Measurements from ENCODE around the gene CDY2A. TPM values are rescaled to one million over a fixed set of nuclear protein-coding genes. Genes with fewer than 3 reads are reported as not detected.
"Not testable (repeated sequence)": the region's sequence is repeated elsewhere in the genome, so short reads cannot be mapped to it uniquely, and the experiment has no call there.

Gene CDY2A, protein sequence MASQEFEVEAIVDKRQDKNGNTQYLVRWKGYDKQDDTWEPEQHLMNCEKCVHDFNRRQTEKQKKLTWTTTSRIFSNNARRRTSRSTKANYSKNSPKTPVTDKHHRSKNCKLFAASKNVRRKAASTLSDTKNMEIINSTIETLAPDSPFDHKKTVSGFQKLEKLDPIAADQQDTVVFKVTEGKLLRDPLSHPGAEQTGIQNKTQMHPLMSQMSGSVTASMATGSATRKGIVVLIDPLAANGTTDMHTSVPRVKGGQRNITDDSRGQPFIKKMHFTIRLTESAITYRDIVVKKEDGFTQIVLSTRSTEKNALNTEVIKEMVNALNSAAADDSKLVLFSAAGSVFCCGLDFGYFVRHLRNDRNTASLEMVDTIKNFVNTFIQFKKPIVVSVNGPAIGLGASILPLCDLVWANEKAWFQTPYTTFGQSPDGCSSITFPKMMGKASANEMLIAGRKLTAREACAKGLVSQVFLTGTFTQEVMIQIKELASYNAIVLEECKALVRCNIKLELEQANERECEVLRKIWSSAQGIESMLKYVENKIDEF
- not detected for total RNA-seq

DNA sequence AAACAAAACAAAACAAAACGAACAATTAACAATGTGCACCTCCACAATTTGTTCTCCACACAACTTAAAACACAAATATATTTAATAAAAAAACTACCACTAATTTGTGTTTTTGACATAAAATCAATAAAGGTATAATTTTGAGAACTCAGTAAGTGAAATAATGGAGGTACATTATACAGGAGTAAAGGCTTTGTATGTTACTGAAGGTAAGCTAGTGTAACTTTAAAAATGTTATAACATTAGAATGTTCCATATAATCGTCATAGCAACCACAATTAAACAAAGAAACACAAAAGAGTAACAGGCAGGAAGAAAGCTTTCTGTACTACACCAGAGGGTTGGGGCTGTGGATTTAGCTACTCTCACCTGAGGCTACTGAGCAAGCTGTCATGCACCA, at the start of gene CDY2A:
TSS of gene CDY2A (plus strand) at position 301 of the 400 bp plus-strand sequence. CDS start 328 bp downstream, outside the sequence.
- not testable (repeated sequence) for H3K27ac ChIP-seq, H3K9me3 ChIP-seq, H3K36me3 ChIP-seq, H3K27me3 ChIP-seq, H3K4me1 ChIP-seq, H3K4me3 ChIP-seq, ATAC-seq
- WGBS, 2 donors (ENCODE audit: low coverage in 1 of 2) = no CpG with 5 or more reads among the region's 2 CpGs

DNA sequence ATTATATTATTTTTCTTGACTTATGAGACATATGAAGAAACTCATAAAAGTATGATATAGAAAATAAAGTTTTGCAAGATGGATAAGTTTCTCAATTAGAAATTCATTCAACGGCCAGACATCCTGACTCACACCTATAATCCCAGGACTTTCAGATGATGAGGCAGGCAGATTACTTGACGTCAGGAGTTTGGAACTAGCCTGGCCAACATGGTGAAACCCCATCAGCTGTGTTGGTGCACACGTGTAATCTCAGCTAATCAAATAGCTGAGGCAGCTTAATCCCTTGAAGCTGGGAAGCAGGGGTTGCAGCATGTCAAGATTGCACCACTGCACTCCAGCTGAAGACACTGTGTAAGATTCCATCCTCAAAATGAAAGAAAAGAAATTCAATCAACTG, 28.0 kb upstream of the CDY2A start:
- H3K9me3 ChIP-seq, H3K4me1 ChIP-seq, H3K27me3 ChIP-seq, ATAC-seq, H3K27ac ChIP-seq, H3K4me3 ChIP-seq, H3K36me3 ChIP-seq: not testable (repeated sequence)
- no CpG with 5 or more reads among the region's 3 CpGs for WGBS, 2 donors (ENCODE audit: low coverage in 1 of 2)

DNA sequence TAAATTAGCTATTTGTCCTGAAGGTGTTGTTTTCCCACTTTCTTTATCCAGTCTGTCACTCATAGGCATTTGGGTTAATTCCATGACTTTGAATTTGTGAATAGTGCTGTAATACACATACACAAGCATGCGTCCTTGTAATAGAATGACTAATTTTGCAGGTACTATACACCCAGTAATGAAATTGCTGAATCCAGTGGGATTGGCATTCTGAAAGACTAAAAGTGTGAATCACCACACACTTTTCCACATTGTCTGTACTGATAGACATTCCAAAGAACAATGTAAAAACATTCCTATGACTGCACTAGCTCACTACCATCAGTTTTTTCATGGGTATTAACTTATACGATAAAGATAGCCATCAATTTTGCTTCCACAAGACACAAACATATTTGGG, 27.3 kb upstream of the CDY2A start:
- not testable (repeated sequence) for H3K4me3 ChIP-seq, H3K27me3 ChIP-seq, H3K36me3 ChIP-seq, H3K9me3 ChIP-seq, H3K4me1 ChIP-seq, ATAC-seq, H3K27ac ChIP-seq
- WGBS, 2 donors (ENCODE audit: low coverage in 1 of 2) = no CpG with 5 or more reads among the region's 2 CpGs

DNA sequence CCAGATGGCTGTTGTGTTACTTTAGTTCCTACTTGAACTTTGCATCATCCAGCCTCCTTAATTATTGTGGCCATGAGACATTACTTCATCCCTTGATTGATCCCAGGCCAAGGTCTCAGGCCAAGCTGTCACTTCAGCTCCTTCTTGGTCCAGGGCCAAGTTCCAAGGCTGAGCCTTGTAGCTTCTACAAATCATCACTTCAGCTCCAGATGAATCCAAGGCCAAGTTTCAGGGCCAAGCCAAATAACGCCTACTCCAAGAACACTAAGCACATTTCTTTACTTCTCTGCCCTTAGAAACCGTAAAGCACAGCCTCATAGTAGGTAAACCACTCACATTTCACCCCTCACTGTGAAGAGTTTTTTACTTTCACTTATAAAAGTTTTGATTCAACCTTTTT, 1.7 kb upstream of the CDY2A start:
- not testable (repeated sequence) for ATAC-seq, H3K27ac ChIP-seq, H3K4me1 ChIP-seq, H3K4me3 ChIP-seq, H3K27me3 ChIP-seq, H3K36me3 ChIP-seq, H3K9me3 ChIP-seq
- WGBS, 2 donors (ENCODE audit: low coverage in 1 of 2) = no CpG with 5 or more reads among the region's 2 CpGs

DNA sequence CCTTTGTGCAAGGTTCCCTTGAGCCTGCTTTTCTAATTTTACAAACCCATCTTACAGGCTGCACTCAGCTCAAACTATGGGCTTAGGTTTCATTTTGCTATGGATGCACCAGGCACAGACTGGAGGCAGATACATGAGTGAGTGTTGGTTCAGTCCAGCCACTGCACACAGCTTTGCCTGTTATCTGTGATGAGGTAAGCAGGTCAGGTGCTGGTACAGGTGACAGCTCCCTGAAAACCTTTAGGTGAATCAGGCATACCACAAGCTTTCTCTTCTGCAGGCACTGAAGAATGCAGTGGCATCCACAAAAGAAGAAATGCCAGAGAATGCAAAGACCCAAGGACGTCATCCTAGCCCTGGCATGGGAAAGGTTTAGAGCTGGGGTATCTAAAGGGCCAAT, 3.3 kb downstream of the CDY2A start:
- WGBS, 2 donors (ENCODE audit: low coverage in 1 of 2) = no CpG with 5 or more reads among the region's 1 CpG
- not testable (repeated sequence) for H3K4me3 ChIP-seq

DNA sequence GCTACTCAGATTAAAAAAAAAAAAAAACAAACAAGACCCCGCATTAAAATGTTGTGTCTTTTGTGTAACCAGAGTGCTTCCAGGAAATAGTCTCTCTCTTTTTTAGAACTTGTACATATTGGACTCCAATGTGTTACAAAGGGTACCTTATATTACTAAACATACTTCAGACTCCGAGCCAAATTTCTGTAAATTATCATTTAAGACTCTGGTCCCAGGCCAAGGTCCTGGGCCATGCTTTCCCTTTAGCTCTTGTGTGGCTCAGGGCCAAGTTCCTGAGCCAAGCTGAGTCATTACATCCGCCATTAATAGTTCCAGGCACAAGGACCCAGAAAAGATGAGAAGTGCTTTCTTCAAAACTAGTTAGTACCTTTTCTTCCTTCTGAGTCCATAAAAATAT, 4.6 kb downstream of the CDY2A start:
- no CpG with 5 or more reads among the region's 3 CpGs for WGBS, 2 donors (ENCODE audit: low coverage in 1 of 2)
- H3K27ac ChIP-seq, H3K9me3 ChIP-seq, H3K4me1 ChIP-seq, H3K36me3 ChIP-seq, H3K27me3 ChIP-seq, H3K4me3 ChIP-seq, ATAC-seq: not testable (repeated sequence)

More for the DNA sequence above, 3.3 kb downstream of the CDY2A start:
- ATAC-seq, H3K27ac ChIP-seq, H3K9me3 ChIP-seq, H3K27me3 ChIP-seq, H3K4me1 ChIP-seq, H3K36me3 ChIP-seq: not testable (repeated sequence)

DNA sequence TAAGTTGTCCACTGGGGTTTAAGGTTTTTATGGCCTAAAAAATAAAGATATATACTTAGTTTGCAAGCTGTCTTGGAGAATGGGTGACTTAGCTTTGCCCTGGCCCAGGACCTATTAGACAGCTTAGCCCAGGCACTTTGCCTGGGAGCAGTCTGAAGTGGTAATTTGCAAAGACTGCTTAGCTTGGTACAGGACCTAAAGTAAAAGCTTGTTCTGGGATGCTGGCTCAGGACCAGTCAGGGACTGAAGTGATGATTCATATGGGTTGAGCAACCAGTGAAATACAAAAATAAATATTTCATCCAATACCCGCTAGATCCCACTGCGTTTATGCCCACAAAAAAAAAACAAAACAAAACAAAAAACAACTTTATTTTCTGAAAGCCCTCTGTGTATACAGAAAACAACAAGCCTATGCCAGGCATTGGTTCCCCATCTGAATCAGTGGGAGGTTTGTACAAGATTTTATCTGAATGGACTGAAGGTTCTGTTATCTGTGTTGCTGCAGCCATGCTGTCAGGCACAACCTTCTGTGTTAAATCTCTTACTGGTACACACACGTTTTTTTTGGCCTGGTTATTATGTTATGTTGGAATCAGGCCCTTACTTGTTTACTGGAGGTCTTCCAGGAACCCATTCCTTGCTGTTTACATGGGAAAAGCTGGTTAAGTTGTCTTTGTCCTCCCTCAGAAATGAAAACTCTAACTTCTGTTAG, 8.7 kb downstream of the CDY2A start:
- WGBS, 2 donors (ENCODE audit: low coverage in 1 of 2) = no CpG with 5 or more reads among the region's 3 CpGs
- not testable (repeated sequence) for H3K9me3 ChIP-seq, H3K36me3 ChIP-seq, H3K27me3 ChIP-seq, H3K4me3 ChIP-seq, H3K4me1 ChIP-seq, H3K27ac ChIP-seq, ATAC-seq

DNA sequence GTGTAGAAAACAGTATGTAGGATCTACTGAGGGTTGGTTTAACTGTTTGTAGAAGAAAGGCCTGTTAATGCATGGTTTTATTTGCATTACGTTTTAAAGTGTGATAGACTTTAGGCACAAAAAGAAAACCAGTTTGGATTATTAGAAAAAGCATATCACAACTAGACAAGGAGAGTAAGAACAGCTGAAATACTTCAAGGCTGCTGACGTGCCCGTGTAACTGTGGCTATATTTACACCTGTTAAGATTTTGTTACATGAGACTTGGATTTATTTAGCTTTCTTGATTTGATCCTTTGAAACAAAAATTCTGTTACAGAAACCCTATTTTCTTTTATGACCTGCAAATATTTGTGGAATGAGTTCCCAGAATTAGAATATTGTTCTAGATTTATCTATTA, 9.3 kb downstream of the CDY2A start:
- H3K4me1 ChIP-seq, H3K4me3 ChIP-seq, ATAC-seq, H3K36me3 ChIP-seq, H3K27me3 ChIP-seq, H3K9me3 ChIP-seq, H3K27ac ChIP-seq: not testable (repeated sequence)
- WGBS, 2 donors (ENCODE audit: low coverage in 1 of 2) = no CpG with 5 or more reads among the region's 3 CpGs

DNA sequence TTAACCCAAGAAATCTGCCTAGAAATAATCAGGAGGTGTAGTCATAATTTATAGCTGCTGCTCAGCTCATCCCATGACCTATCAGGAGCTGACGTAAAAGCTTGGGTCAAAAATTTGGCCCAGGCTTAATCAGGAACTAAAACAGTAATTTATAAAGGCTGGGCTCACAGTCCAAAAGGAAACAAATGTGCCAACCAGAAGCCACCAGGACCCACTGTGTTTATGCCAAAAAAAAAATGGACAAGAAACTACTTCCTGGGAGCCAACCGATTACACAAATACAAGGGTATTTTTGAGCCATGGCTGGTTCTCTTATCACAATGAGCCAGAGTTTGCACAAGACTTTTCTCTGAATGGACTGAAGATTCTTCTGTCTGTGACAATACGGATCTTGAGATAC, 19.4 kb downstream of the CDY2A start:
- H3K4me3 ChIP-seq, H3K27ac ChIP-seq, ATAC-seq, H3K4me1 ChIP-seq, H3K27me3 ChIP-seq, H3K36me3 ChIP-seq, H3K9me3 ChIP-seq: not testable (repeated sequence)
- WGBS, 2 donors (ENCODE audit: low coverage in 1 of 2) = no CpG with 5 or more reads among the region's 3 CpGs

DNA sequence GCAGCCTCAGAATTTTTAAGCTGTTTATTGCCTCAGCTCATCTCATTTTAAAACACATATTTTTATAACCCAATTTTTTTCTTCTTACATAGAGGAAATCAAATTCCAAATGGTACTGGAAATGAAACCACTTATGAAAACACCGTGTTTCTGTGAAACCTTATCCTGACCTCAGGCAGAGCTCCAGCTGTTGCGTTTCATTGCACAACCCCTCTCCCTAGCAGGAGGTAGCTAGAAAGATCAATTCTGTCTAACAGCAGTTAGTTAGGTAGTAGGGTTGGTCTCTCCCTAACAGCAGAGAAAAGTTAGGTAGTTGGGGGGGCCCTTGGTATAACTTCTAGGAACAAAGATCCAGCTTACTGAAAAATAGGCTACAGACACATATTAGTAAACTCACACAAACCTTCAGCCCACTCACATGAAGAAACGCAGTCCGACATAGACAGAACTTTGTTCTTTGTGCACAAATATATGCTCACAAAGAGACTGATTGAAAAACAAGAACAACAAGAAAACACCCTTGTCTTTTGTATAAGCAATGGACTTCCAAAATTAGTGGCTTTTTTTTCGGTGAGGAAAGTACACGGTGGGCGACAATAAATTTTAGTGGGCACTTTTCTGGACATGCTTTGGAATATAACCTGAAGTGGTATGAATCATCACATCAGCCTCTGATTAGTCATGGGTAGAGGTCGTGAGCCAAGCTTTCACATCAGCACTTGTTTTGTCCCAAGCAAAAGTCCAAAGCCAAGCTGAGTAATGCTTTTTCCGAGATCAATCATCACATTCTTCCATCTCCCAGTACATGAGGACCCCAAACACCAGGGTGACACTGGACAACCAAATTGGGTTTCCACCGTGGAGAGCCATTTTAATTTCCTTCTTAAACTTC, 22.8 kb downstream of the CDY2A start:
- no CpG with 5 or more reads among the region's 10 CpGs for WGBS, 2 donors (ENCODE audit: low coverage in 1 of 2)
- H3K27me3 ChIP-seq, H3K4me1 ChIP-seq, H3K4me3 ChIP-seq, H3K36me3 ChIP-seq, ATAC-seq, H3K27ac ChIP-seq, H3K9me3 ChIP-seq: not testable (repeated sequence)

DNA sequence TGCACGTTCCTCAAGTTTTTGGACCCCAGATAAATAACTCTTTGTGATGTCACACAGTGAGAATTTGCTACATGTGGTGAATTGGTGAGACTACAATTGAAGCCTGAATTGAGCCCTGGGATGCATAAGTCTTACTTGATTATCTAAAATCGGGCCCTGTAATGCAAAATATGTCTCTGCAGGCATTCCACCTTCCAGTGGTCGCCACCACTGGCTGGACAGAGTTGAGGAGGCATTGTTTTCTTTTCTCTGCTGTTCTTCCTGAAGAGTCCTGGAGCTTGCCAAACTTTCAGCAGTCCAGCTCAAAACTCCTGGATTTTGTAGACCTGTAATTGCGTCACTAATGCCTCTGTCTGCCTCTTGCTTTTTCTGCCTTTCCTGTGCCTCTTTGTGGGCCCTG, 23.5 kb downstream of the CDY2A start:
- WGBS, 2 donors (ENCODE audit: low coverage in 1 of 2) = no CpG with 5 or more reads among the region's 4 CpGs
- not testable (repeated sequence) for H3K36me3 ChIP-seq, H3K27me3 ChIP-seq, H3K4me3 ChIP-seq, H3K4me1 ChIP-seq, ATAC-seq, H3K27ac ChIP-seq, H3K9me3 ChIP-seq

DNA sequence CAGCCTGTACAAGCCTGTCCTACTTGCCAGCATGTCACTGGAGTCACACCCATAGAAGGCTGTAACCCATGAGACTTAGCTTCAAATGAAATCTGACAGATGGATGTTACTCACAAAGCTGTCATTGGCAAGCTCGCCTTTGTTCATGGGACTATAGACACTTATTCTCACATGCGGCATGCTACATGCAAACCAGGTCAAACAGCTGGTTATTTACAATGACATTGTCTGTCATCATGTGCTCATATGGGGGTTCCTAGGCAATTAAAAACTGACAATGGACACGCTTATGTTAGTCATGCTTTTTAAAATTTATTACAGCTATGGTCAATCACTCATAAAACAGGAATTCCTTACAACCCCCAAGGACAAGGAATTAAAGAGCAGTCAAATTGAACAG, 30.9 kb downstream of the CDY2A start:
- H3K27ac ChIP-seq, H3K4me3 ChIP-seq, ATAC-seq, H3K27me3 ChIP-seq, H3K4me1 ChIP-seq, H3K36me3 ChIP-seq, H3K9me3 ChIP-seq: not testable (repeated sequence)
- no CpG with 5 or more reads among the region's 3 CpGs for WGBS, 2 donors (ENCODE audit: low coverage in 1 of 2)

DNA sequence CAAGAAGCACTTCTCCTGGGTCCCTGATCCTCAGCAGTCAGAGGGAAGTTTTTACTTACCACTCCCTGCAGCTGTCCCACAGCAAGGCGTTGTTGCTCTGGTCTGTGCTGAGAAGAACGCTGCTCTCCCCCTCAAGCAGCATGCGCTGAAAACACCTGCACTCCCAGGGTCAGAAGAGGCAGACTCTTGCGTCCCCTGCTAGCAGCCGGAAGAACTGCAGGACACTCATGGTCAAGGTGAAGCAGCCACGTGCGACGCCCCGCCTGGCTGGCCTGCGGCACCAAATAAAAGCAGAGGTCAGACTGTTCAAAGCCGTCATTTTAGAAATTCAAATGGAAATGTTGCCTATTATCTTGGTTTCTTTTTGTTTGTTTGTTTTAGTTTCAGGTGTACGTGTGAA, 47.9 kb downstream of the CDY2A start:
- H3K27ac ChIP-seq, H3K9me3 ChIP-seq, H3K27me3 ChIP-seq, H3K4me3 ChIP-seq, H3K4me1 ChIP-seq, ATAC-seq, H3K36me3 ChIP-seq: not testable (repeated sequence)
- WGBS, 2 donors (ENCODE audit: low coverage in 1 of 2) = no CpG with 5 or more reads among the region's 12 CpGs

All from gastroesophageal sphincter (tissue), 4 donors.